ENCODE results near the gene FGD2.

DNA sequence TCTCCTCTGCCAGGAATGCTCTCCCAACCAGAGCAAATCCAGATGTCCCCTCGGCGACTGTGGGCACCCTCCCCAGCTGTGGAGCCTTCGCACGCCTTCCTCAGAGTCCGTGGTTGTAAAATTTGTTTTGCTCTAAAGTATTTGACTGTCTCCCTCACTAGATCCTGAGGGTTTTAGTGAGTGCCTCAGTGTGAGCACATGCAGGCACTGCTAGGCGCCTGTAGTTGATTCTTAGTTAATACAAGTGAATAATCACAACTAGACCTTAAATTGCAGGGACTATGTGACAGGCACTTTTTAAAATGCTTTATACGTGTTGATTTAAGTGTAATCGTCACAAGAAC is 18.8 kb upstream of the FGD2 start:
- TF ChIP-seq, protein P1, sequence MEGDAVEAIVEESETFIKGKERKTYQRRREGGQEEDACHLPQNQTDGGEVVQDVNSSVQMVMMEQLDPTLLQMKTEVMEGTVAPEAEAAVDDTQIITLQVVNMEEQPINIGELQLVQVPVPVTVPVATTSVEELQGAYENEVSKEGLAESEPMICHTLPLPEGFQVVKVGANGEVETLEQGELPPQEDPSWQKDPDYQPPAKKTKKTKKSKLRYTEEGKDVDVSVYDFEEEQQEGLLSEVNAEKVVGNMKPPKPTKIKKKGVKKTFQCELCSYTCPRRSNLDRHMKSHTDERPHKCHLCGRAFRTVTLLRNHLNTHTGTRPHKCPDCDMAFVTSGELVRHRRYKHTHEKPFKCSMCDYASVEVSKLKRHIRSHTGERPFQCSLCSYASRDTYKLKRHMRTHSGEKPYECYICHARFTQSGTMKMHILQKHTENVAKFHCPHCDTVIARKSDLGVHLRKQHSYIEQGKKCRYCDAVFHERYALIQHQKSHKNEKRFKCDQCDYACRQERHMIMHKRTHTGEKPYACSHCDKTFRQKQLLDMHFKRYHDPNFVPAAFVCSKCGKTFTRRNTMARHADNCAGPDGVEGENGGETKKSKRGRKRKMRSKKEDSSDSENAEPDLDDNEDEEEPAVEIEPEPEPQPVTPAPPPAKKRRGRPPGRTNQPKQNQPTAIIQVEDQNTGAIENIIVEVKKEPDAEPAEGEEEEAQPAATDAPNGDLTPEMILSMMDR (IDR thresholded peaks at IDR 0.05): no peak
- TF ChIP-seq POLR2A (IDR thresholded peaks at IDR 0.05) (no peak), POLR2AphosphoS5 (IDR thresholded peaks at IDR 0.05) (no peak)

All from transverse colon (tissue), 4 donors.